H1 (cell line): ENCODE measurements around the gene NEK3. TPM values are rescaled to one million over a fixed set of nuclear protein-coding genes. Genes with fewer than 3 reads are reported as not detected.

ENCODE experiments used
- BACH1 ChIP-seq: IDR thresholded peaks from 2 replicates; pipeline ENCODE4 v1.6.1; 2012; ENCODE audit warnings: low read length, improper control_type of control experiment
- CHD7 ChIP-seq: fragments of 300-600 bp; sonication (generic); IDR thresholded peaks from 2 replicates; pipeline ENCODE4 v1.7.1; 2012; ENCODE audit warnings: low read length, moderate library complexity, mild to moderate bottlenecking, inconsistent platforms; ENCODE audit not compliant: insufficient replicate concordance
- EGR1 ChIP-seq: IDR thresholded peaks from 2 replicates; pipeline ENCODE4 v1.6.1; 2011; ENCODE audit warnings: low read depth, low read length, borderline replicate concordance
- JUN ChIP-seq: IDR thresholded peaks from 2 replicates; pipeline ENCODE4 v1.6.1; 2011; ENCODE audit warnings: low read depth, mild to moderate bottlenecking, improper control_type of control experiment, low read length
- RAD21 ChIP-seq, 2 experiments: IDR thresholded peaks in 1 of 2; conservative IDR thresholded peaks in 1 of 2; 2 replicates each; pipeline ENCODE4 v1.6.1; 2011; ENCODE audit warnings: low read depth in 2 of 2, low read length in 2 of 2, improper control_type of control experiment in 1 of 2, inconsistent platforms in 1 of 2, mild to moderate bottlenecking in 1 of 2, moderate library complexity in 1 of 2
- SIN3A ChIP-seq, 2 experiments: IDR thresholded peaks in 1 of 2; conservative IDR thresholded peaks in 1 of 2; 2 replicates each; pipeline ENCODE4 v1.6.1; 2011 to 2012; ENCODE audit warnings: low read length in 2 of 2, improper control_type of control experiment in 1 of 2, low read depth in 1 of 2, mild to moderate bottlenecking in 1 of 2
- SIX5 ChIP-seq: IDR thresholded peaks from 2 replicates; pipeline ENCODE4 v1.6.1; 2011; ENCODE audit warnings: mild to moderate bottlenecking, low read depth, low read length
- TAF1 ChIP-seq: IDR thresholded peaks from 2 replicates; pipeline ENCODE4 v1.6.1; 2011; ENCODE audit warnings: mild to moderate bottlenecking, low read depth, low read length
- polyA plus RNA-seq, 7 experiments: library from polyadenylated mRNA; depleted of rRNA in 3 of 7; stranded (reverse) in 5 of 7; unstranded in 2 of 7; fragments of >200 nt in 5 of 7; fragments of 200-250 nt in 2 of 7; gene quantifications; 1 replicate in 5 of 7; 2 replicates in 1 of 7; 4 replicates in 1 of 7; pipeline versions ENCODE4 v1.2.1 to v1.2.3, GENCODE V29; 2011 to 2013; ENCODE audit warnings: missing spikeins in 2 of 7, mixed read lengths in 2 of 7
- total RNA-seq: library from RNA; stranded (reverse); fragmentation: NEBNext Ultra II Directional; extraction: Animal tissue kit (Norgen Biotek cat#: 25700); gene quantifications from 2 replicates; pipeline ENCODE4 v1.2.1, GENCODE V29; 2021

The NEK3 gene
- total and polyA plus RNA-seq, 2 of the 8 experiments (the other 6 are each of a cell fraction or from before 2014, with no cell fraction given), result 11.4 to 26.0 TPM

- TF ChIP-seq CHD7 (no peak), BACH1 (no peak), TAF1 (no peak), SIN3A (conservative IDR thresholded peaks at IDR 0.05 in 1 of 2, IDR thresholded peaks at IDR 0.05 in 1 of 2; ENCODE audit: low read depth in 1 of 2, low read length in 2 of 2) (peak in 1 of 2 experiments; percentile 69; a peak in 1 of 4 replicates), RAD21 (IDR thresholded peaks at IDR 0.05 in 1 of 2, conservative IDR thresholded peaks at IDR 0.05 in 1 of 2; ENCODE audit: low read depth in 2 of 2, low read length in 2 of 2) (peak; percentile 90 to 92), EGR1 (no peak), JUN (no peak), SIX5 (no peak)
Observed at GRCh38 chr13:52127783-52128702, 31.4 kb downstream of the NEK3 start (continued).
